GM18870 (cell line): ENCODE results near the gene ZNF101.
A peak's percentile ranks its signal among the peaks of the same experiment; 100 is the strongest.

Experiments
- ATAC-seq: cut with Tn5 transposase; IDR thresholded peaks from one replicate; pipeline ENCODE4 v1.9.1; 2021; ENCODE audit warnings: moderate library complexity; ENCODE audit not compliant: unreplicated experiment

Gene ZNF101

DNA sequence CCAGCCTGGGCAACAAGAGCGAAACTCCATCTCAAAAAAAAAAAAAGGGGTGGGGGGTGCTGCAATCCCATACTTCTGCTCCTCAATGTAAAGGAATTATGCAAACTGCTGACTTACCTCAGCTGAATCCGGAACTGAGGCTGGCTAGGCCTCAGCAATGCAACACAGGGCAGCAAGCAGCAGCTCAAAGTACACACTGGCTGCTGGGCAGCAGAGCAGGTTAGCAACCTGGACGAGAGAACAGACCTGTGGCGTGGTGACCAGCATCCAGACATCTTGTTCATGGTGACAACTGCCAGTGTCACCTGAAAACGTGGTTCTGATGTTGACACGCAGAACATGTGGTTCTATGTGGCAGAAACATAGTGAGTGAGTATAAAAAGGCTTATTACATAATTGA lies 36.2 kb downstream of the ZNF101 start:
- no peak for ATAC-seq

DNA sequence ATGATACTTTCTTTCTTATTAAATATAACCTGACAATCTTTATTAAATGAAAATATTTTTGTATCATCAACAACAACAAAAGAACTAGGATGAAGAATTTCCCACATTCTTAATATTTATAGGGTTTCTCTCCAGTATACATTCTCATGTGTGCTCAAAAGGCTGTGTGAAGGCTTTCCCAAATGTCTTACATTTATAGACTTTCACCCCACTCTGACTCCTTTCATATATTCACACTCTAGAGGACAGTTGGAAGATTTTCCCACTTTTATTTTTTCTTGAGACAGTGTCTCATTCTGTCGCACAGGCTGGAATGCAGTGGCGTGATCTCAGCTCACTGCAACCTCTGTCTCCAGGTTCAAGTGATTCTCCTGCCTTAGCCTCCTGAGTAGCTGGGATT lies 41.9 kb downstream of the ZNF101 start:
- no peak for ATAC-seq

GRCh38 chr19:19711306-19711933 lies 42.8 kb downstream of the ZNF101 start:
- ATAC-seq, result no peak

DNA sequence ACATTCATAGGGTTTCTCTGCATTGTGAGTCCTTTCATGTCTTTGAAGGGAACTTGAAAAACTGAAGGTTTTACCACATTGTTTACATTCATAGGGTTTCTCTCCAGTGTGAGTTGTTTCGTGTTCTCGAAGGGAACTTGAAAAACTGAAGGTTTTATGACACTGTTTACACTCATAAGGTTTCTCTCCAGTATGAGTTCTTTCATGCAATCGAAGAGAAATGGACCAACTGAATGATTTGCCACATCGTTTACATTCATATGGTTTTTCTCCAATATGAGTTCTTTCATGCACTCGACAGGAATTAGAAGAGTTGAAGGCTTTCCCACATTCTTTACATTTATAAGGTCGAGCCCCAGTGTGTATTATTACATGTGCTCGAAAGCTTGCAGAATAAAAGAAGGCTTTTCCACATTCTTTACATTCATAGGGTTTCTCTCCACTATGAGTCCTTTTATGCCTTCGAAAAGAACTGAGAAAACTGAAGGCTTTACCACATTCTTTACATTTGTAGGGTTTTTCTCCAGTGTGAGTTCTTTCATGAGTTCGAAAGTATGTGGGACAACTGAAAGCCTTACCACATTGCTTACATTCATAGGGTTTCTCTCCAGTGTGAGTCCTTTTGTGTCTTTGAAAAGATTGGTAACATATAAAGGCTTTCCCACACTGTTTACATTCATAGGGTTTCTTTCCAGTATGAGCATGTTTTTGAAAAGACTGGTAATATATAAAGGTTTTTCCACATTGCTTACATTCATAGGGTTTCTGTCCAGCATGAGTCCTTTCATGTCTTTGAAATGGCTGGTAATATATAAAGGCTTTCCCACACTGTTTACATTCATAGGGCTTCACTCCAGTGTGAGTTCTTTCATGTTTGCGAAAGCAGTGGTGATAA lies 43.5 kb downstream of the ZNF101 start:
- no peak for ATAC-seq

- ATAC-seq, result no peak
Observed at GRCh38 chr19:19719798-19720197, 51.2 kb downstream of the ZNF101 start.

- ATAC-seq, result no peak
Observed at GRCh38 chr19:19721896-19722295, 53.3 kb downstream of the ZNF101 start.

DNA sequence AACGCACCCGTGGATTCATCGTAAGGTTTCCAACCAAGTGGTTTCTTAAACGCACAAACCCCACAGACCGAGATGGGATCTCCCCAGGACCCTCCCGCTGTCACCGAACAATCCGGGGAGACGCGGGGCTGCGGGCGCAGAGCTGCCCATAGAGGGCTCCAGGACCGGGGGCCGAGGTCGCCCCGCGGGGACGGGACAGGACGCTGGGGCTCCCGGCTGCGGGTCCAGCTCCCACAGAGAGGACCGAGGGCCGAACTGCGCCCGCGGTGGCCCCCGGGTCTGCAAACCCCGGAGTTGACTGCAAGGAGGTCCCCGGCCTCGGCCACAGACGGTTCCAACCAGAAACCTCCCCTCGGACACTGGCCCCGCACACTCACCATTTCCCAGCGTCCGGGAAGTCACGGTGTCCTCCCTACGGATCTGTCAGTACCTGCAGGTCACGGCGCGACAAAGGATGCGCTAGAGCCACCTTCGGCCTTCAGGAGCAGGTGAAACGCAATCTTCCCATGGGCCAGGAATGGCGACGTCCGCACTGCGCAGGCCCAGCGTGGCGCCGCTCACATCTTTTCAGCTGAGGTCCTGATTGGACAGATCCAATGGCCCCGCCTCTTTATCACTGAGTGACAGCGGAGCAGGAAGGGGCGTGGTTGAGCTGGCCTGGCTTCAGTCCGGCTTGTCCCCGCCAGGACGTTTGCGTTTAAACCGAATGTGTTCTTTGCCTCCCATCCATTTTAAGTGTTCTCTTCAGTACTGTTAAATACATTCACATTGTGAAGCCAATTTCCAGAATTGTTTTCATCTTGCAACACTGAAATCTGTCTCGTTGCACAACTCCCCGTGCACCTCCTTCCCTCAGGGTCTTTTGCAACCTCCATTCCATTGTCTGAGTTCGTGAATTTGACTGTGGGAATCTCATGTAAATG lies 64.2 kb downstream of the ZNF101 start, which contains the start of gene ZNF14:
Gene ZNF14, minus strand, starts transcription at position 534 of the 923 bp plus-strand sequence. Its CDS starts 154 bp downstream, at position 380.
- peak; percentile 98 for ATAC-seq
